ENCODE results near the gene CCR6. TPM values are rescaled to one million over a fixed set of nuclear protein-coding genes. Genes with fewer than 3 reads are reported as not detected.

The CCR6 gene
- total and polyA plus RNA-seq, 2 of the 8 experiments (the other 6 are each of a cell fraction or from before 2014, with no cell fraction given): 0.06 TPM; not detected in 1

GRCh38 chr6:167124753-167125152, 1.9 kb downstream of the CCR6 start:
- no peaks in the 10 kb centered on the region for H3K36me3 ChIP-seq (ENCODE audit: control insufficient read depth in 2 of 4, insufficient read depth in 4 of 4, low read length in 3 of 4)
- 78% methylated on average over 5 of the region's 5 CpGs; no CpG with 5 or more reads in 1 of the 2 experiments for WGBS, 2 experiments (ENCODE audit: extremely low coverage in 1 of 2, insufficient coverage in 1 of 2, insufficient read length in 1 of 2, insufficient replicate concordance in 2 of 2, low coverage in 1 of 2, low lambda C conversion rate in 2 of 2, missing lambda C conversion rate in 1 of 2)
- no peak overlapping the region for H2BK12ac ChIP-seq (ENCODE audit: low read depth, low read length)
- FAIRE-seq (no peak), DNase-seq (ENCODE audit: low read depth in 1 of 2, low spot score in 2 of 2) (no peak)
- no peak overlapping the region for H2BK15ac ChIP-seq (ENCODE audit: low read length)
- H2BK5ac ChIP-seq (ENCODE audit: low read depth, low read length): no peak overlapping the region
- no peak overlapping the region for H2BK20ac ChIP-seq (ENCODE audit: low read length)
- H3K18ac ChIP-seq (ENCODE audit: extremely low read depth, low read length): no peak overlapping the region
- ChIA-PET CTCF (ENCODE audit: partially characterized antibody) (interaction anchor here (1.0 to 1.3 kb wide), 5 partner anchors 9 to 17 kb away, joined by 3 to 4 read pairs (median 3); no protein-coding TSS in a partner anchor), POLR2A (ENCODE audit: partially characterized antibody) (no interaction called here)
- H2BK120ac ChIP-seq (replicated peaks; ENCODE audit: low read depth, low read length): no peak overlapping the region
- H3K4me2 ChIP-seq (ENCODE audit: insufficient read depth in 1 of 2, low read depth in 2 of 2, low read length in 2 of 2): no peak overlapping the region
- H2AK5ac ChIP-seq (ENCODE audit: low read depth, low read length): no peak overlapping the region
- no peaks in the 10 kb centered on the region for H4K20me1 ChIP-seq (replicated peaks in 1 of 2; ENCODE audit: control insufficient read depth in 1 of 2, insufficient read depth in 2 of 2, low read length in 2 of 2)
- H3K9ac ChIP-seq (replicated peaks in 1 of 4; ENCODE audit: extremely low read depth in 1 of 4, low read depth in 3 of 4, low read length in 3 of 4): no peak overlapping the region
- no peak overlapping the region for H3K4me3 ChIP-seq (ENCODE audit: extremely low read depth in 1 of 4, insufficient read depth in 2 of 4, low read depth in 3 of 4, low read length in 4 of 4)
- no peaks in the 10 kb centered on the region for H3K23me2 ChIP-seq (ENCODE audit: low read depth, low read length)
- H4K91ac ChIP-seq (replicated peaks; ENCODE audit: insufficient read length, low read length): no peak overlapping the region
- no peak overlapping the region for H4K8ac ChIP-seq (ENCODE audit: extremely low read depth, insufficient read depth, low read length)
- H3K9me3 ChIP-seq (ENCODE audit: insufficient read depth in 2 of 2, low read depth in 1 of 2, low read length in 1 of 2): peaks cover 0 to 6% of the 10 kb centered on the region in 2 experiments; a peak in 1 of 4 replicates
- no peak overlapping the region for H4K5ac ChIP-seq (ENCODE audit: insufficient read length, low read depth, low read length)
- H3K27ac ChIP-seq (ENCODE audit: low read depth, low read length): no peak overlapping the region
- no peak overlapping the region for H3K14ac ChIP-seq (ENCODE audit: insufficient read length)
- H3K23ac ChIP-seq (ENCODE audit: insufficient read length): no peak overlapping the region
- no peak overlapping the region for H3K4ac ChIP-seq (replicated peaks; ENCODE audit: insufficient read length, low read depth, low read length)
- H3K56ac ChIP-seq (replicated peaks; ENCODE audit: insufficient read length, low read depth, low read length): no peak overlapping the region
- H3K4me1 ChIP-seq (replicated peaks in 1 of 4; ENCODE audit: control insufficient read depth in 3 of 4, insufficient read depth in 4 of 4, low read length in 3 of 4): no peaks in the 10 kb centered on the region; a peak in 1 of 7 replicates
- H3K27me3 ChIP-seq (replicated peaks in 1 of 4; ENCODE audit: control insufficient read depth in 3 of 4, extremely low read depth in 1 of 4, insufficient read depth in 3 of 4, low read length in 3 of 4): no peaks in the 10 kb centered on the region
- no peaks in the 10 kb centered on the region for H3K79me2 ChIP-seq (ENCODE audit: control insufficient read depth in 1 of 2, insufficient read depth in 2 of 2, low read length in 2 of 2)
- H2AFZ ChIP-seq (ENCODE audit: low read length): no peak overlapping the region
- no peaks in the 10 kb centered on the region for H3K79me1 ChIP-seq (ENCODE audit: low read depth, low read length)
- TF ChIP-seq TBP (IDR thresholded peaks at IDR 0.05; ENCODE audit: low read depth, low read length) (no peak), TEAD4 (IDR thresholded peaks at IDR 0.05; ENCODE audit: low read depth, low read length) (no peak), E2F6 (IDR thresholded peaks at IDR 0.05) (no peak), BACH1 (IDR thresholded peaks at IDR 0.05; ENCODE audit: low read length) (no peak), KDM1A (IDR thresholded peaks at IDR 0.05; ENCODE audit: borderline replicate concordance, low read length) (no peak), EGR1 (IDR thresholded peaks at IDR 0.05; ENCODE audit: borderline replicate concordance, low read depth, low read length) (no peak), RFX5 (IDR thresholded peaks at IDR 0.05; ENCODE audit: borderline replicate concordance, low read depth, low read length) (no peak), CBX5 (IDR thresholded peaks at IDR 0.05; ENCODE audit: low read depth, low read length) (no peak), CHD1 (IDR thresholded peaks at IDR 0.05; ENCODE audit: low read depth, low read length) (no peak), GABPA (IDR thresholded peaks at IDR 0.05; ENCODE audit: borderline replicate concordance, insufficient read depth, low read length) (no peak), EZH2 (IDR thresholded peaks at IDR 0.05; ENCODE audit: low read depth, low read length, severe bottlenecking) (no peak), BRCA1 (IDR thresholded peaks at IDR 0.05; ENCODE audit: low read depth, low read length) (no peak), SIRT6 (IDR thresholded peaks at IDR 0.05; ENCODE audit: low read length) (no peak), ASH2L (IDR thresholded peaks at IDR 0.05; ENCODE audit: low read length) (no peak), SUZ12 (IDR thresholded peaks at IDR 0.05; ENCODE audit: low read length) (no peak)

Measured in H1 (cell line).